Measurements from ENCODE around the gene C2CD4B. TPM values are rescaled to one million over a fixed set of nuclear protein-coding genes. Genes with fewer than 3 reads are reported as not detected.
A peak's percentile ranks its signal among the peaks of the same experiment; 100 is the strongest.

Gene C2CD4B
- total RNA-seq: 34.9 and 96.0 TPM in 2 replicates

GRCh38 chr15:62165104-62165792 is at the start of gene C2CD4B:
Gene C2CD4B (minus strand): TSS chr15:62165285. CDS start chr15:62164984, 301 bp downstream.
- peak; percentile 95 for DNase-seq

- no peak for DNase-seq
These were observed 47.7 kb upstream of the C2CD4B start for GRCh38 chr15:62212741-62213140.

GRCh38 chr15:62211348-62211747 is 46.3 kb upstream of the C2CD4B start:
- DNase-seq: no peak

- DNase-seq: no peak
These were observed 44.7 kb upstream of the C2CD4B start for GRCh38 chr15:62209821-62210220.

- no peak for DNase-seq
These were observed 44.2 kb upstream of the C2CD4B start for GRCh38 chr15:62209322-62209721.

GRCh38 chr15:62208884-62209283 is 43.8 kb upstream of the C2CD4B start:
- DNase-seq: no peak

GRCh38 chr15:62208367-62208766 is 43.3 kb upstream of the C2CD4B start:
- no peak for DNase-seq

- DNase-seq: no peak
These were observed 25.6 kb upstream of the C2CD4B start for GRCh38 chr15:62190675-62191074.

- DNase-seq: no peak
These were observed 25.2 kb upstream of the C2CD4B start for GRCh38 chr15:62190274-62190673.

GRCh38 chr15:62188744-62189143 is 23.7 kb upstream of the C2CD4B start:
- DNase-seq: no peak

GRCh38 chr15:62187910-62188309 is 22.8 kb upstream of the C2CD4B start:
- no peak for DNase-seq

GRCh38 chr15:62187425-62187824 is 22.3 kb upstream of the C2CD4B start:
- peak; percentile 30 for DNase-seq

GRCh38 chr15:62186578-62186977 is 21.5 kb upstream of the C2CD4B start:
- DNase-seq: no peak

GRCh38 chr15:62183130-62183529 is 18.0 kb upstream of the C2CD4B start:
- DNase-seq: no peak

- DNase-seq: peak; percentile 97
These were observed 8.1 kb upstream of the C2CD4B start for GRCh38 chr15:62173215-62173614.

GRCh38 chr15:62171882-62172281 is 6.8 kb upstream of the C2CD4B start:
- peak; percentile 64 for DNase-seq

GRCh38 chr15:62165793-62166375 is 799 bp upstream of the C2CD4B start:
- DNase-seq: peak; percentile 88

- DNase-seq: peak; percentile 48
These were observed 535 bp downstream of the C2CD4B start for GRCh38 chr15:62164396-62165103.

GRCh38 chr15:62164014-62164395 is 1.1 kb downstream of the C2CD4B start:
- peak; percentile 51 for DNase-seq

GRCh38 chr15:62163397-62164013 is 1.6 kb downstream of the C2CD4B start:
- peak; percentile 53 for DNase-seq

- no peak for DNase-seq
These were observed 11.9 kb downstream of the C2CD4B start for GRCh38 chr15:62153228-62153627.

GRCh38 chr15:62150445-62150844 is 14.6 kb downstream of the C2CD4B start:
- peak; percentile 85 for DNase-seq

- DNase-seq: no peak
These were observed 15.4 kb downstream of the C2CD4B start for GRCh38 chr15:62149729-62150128.
